Stimulated activated CD8-positive, alpha-beta memory T cell treated with anti-CD3 and anti-CD28 coated beads, Interleukin-15, amount 100 ng/mL, for 1 hour (primary cell): ENCODE results near the gene TMEM179.
"Not testable (repeated sequence)": the region's sequence is repeated elsewhere in the genome, so short reads cannot be mapped to it uniquely, and the experiment has no call there.

ENCODE experiments used
- DNase-seq: peaks from one replicate; pipeline ENCODE4 v3.0.0-alpha.2; 2020; ENCODE audit warnings: low read depth

Gene TMEM179

DNA sequence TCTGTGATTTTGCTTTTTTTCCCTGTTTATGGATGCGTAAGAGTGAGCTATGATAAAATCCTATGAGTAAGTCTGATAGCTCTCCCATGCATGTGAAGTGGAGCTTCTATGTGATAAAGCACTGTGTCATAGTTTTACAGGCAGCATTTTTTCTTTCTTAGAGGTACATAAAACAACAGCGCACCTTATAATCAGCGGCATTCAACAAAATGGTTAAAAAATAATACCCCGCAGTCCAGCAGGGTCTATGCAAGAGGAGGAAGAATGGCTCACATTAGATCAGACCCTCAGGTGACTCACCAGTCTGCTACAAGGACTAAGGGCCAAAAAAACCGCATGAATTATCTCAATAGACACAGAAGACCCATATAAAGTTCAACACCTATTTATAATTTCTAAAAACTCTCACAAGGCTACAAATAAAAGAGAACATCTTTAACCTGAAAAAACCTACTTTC lies 33.0 kb upstream of the TMEM179 start:
- no peak for DNase-seq

DNA sequence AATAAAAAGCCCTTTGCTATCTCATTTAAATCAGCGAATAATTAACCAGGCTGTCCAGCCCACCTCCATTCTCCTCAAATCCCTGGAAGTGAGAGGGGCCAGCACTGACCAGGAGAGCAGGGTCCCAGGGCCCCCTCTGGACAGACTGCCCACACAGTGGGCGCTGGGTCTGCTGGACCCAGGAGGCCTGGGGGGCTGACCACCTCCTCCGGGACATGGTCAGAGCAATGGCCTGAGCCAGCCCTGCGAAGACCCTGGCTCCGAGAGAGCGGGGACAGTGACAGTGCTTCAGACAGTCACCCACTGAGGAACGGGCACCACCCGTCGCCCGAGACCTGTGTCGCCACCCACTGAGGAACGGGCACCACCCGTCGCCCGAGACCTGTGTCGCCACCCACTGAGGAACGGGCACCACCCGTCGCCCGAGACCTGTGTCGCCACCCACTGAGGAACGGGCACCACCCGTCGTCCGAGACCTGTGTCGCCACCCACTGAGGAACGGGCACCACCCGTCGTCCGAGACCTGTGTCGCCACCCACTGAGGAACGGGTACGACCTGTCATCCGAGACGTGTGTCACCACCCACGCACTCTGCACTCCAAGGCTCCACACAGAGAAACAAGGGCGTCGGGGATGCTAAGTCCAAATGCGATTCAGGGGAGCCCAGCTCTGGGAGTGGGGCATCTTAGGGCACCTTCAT lies 32.4 kb upstream of the TMEM179 start:
- DNase-seq, result not testable (repeated sequence)

DNA sequence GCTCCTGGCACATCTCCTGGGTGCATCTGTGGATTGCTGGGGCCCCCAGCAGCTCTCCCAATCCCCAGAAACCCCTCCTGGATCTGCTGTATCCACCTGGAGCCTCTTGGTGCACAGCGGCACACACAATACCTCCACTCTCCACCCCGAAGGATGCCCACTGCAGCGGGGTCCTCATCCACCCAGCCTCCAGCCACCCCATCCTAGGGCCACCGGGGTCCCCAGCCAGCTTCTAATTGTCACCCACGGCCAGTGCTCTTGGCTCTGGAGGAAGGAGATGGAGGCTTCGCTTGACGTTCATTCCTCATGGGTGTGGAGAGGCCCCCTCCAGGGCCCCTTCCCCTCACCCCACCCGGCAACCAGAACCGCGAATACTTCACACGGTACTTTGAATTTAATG lies 31.6 kb upstream of the TMEM179 start:
- DNase-seq, result no peak

DNA sequence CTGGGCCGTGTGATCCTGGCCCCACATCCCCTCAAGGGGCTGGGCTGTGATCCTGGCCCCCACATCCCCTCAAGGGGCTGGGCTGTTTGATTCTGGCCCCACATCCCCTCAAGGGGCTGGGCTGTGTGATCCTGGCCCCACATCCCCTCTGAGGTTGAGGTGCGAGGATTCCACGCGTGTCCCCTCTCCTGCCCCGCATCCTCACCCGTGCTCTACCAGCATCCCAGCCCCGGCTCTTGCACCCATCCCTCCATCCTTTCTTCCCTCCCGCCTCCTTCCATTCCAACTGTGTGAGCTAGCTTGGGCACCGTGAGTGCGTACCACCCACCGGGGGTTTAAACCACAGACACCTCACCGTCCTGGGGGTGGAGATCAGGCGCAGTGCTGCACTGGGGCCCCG lies 31.1 kb upstream of the TMEM179 start:
- no peak for DNase-seq

DNA sequence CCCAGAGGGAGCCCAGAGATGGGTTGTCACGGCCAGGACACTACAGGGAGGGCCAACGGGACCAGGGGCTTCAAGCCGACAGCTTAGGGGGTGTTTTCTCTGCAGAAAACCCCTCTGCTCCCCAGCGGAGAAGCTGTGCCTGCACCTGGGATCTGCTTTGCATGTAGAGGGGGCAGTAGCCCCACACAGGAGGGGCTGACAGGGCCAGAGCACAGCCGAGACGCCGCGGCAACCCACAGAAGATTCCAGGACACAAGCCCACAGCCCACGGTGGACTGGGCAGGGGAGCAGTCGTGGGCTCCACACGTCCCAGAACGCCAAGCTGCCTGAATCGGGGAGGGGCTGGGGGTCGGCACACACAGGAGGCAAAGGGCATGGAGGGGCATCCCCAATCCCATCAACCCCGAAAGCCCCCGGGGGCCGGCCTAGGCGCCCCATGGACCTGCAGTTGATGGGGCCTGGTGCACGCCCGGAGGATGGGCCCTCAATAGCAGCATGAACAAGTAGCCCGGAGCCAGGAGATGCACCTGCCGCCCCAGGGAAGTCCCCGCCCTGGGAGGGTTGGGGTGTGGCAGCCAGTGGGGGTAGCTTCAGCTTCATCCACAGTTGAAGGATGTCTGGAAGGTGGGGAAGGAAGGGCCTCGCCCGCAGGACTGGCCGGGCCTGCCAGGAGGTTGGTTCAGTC lies 30.5 kb upstream of the TMEM179 start:
- no peak for DNase-seq

DNA sequence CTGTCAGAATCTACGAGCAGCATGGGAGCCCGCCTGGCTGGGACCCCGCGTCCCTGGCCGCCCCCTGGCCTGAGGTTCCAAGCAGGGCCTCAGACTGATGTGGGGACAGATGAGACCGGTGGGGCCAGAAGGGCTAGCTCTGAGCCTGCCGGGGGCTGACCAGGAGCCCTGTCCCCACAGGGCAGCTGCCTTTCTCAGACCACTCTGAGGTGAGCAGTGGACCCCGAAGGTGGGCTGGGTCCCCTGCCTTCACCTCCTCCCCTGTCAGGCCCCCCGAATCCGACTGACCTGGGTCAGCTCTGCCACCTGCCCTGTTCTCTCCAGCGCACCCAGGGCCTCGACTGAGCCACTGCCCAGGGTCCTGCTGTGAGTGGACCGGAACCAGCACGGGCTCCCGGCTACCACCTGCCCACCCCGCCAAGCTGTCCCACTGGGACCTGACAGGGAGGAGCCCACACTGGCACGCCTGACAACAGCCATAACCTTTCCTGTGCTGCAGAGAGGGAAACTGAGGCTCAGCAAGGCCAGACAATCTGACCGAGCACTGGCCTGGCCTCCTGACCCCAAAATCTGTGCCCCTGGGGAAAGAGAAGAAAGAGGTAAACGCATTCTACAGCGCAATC lies 29.7 kb upstream of the TMEM179 start:
- DNase-seq, result no peak

DNA sequence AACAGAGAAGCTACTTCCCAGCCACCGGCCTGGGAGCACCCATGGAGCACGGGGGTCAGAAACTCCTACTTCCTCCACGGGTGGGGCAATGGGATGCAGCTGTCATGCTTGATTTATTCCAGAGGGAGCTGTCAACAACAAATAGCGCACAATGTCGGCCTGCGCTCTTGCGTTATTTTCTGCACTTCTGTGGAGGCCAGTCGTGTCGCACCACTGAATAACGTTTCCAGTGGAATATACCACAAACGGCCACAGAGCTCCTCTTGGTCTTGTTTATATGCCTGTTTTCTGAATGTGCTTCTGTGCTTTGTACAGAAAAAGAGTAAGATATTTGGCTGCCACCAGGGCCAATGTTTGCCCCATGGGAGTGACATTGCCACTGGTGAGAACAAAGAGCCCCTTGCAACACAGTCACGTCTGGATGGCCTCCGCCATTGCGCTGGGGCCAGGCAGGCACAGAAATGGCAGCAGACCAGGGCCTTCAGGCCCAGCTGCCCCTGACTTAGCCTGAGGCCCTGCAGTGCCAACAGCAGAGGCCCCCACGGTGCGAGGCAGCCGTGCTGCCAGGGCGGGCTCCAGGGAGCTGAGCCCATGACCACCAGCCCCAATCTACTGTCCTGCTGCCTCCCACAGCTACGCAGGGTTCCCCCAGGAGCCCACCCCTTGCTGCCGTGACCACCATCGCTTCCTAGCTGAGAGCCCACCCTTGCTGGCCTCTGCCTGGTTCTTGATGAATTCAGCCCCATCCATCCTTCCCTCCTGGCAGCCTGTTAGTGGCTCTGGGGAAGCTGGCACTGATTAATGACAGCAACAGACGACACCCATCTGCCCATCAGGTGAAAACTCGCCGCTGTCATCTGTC lies 28.9 kb upstream of the TMEM179 start:
- DNase-seq, result no peak

DNA sequence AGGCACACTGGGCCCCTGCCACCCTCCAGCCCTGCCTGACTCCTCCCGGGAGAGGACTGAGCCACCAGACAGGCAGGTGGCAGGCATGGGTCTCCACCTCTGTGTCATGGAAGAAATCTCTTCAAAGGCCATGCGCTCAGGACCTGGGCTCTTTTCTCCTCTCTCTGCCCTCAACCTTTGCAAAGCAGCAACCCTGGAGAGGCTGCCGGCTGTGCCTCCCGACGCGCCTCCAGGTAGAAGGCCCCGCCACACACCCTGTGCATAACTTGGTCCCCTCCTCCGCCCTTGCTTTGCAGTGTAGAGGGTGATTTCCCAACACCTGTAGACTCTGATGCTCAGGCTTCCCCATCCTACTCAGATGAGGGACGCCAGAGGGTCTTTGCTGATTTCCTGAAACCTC lies 28.2 kb upstream of the TMEM179 start:
- no peak for DNase-seq

DNA sequence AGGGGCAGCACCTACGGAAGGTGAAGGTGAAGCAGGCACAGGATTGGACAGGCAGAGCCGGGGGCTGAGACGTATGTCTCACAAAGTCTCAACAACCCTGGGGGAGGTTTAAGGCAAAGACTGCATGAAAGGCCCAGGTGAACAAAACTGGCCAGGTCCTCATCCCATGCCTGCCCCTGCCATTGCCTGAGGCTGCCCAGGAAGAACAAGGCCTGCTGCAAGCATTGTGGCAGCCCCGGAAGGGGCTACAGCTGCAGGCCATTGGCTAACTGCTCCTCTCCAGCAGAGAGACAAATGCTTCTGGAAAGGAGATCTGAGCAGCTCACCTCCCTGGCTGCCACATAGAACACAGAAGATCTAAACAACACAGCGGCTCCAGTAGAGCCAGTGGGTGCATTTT lies 20.4 kb upstream of the TMEM179 start:
- DNase-seq, result no peak

DNA sequence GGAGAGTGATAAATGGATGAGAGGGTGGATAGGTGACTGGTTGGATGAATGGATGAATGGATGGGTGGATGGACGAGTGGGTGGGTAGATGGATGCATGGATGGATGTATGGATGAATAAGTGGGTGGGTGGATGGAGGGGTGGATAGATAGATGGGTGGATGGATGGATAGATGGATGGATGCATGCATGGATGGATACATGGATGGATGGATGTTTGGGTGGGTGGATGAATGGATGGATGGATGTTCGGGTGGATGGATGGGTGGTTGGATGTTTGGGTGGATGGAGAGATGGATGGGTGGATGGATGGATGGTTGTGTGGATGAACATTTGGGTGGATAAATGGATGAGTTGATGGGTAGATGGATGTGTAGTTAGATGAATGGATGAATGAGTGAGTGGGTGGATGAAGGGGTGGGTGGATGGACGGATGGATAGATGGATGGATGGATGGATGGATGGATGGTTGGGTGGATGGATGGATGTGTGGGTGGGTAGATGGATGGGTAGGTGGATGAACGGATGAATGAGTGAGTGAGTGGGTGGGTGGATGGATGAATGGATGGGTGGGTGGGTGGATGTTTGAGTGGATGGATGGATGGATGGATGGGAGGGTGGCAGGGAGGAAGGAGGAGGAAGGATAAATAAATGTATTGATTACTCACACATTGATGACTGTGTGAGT lies 9.7 kb upstream of the TMEM179 start:
- no peak for DNase-seq

DNA sequence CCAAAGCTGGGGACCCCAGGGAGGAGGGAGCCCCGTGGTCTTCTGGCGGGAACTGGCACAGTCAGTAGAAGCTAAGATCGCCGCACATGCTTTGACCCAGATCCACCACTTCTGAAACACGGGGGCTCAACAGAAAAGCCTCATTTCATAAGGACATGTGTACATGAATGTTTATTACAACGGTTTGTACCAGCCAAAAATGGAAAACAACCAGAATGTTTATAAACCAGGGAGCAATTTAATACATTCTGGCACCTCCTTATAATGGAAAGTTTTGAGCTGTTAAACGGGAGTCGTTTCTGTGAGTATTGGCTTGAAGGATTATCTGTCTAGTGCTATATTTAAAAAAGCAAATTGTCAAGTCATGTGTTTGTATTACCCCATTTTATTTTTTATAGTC lies 7.3 kb upstream of the TMEM179 start:
- no peak for DNase-seq

DNA sequence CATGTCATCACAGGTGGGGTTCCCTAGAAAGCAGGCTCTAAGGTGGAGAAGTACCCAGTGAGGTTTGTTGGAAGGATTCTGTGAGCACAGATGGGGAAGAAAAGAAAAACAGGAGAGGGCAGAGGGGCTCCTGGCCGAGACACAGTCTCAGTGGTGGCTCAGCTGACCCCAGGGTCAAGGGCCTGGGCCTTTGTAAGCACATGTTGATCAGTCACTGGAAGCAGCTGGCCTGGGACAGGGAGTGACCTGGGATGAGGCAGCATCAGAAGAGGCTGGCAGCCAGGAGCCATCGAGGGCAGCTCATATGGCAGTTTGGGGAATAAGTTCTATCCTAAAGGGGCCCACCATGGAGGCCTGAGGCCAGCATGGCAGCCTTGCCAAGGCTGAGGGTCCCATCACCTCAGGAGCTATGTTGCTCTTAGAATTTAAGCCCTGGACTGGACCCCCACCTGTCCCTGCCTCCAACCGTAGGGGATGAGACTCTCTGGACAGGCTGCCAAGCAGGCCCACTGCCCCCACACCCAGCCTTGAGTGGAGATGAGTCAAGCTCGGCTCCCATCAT lies 6.3 kb upstream of the TMEM179 start:
- DNase-seq, result no peak

DNA sequence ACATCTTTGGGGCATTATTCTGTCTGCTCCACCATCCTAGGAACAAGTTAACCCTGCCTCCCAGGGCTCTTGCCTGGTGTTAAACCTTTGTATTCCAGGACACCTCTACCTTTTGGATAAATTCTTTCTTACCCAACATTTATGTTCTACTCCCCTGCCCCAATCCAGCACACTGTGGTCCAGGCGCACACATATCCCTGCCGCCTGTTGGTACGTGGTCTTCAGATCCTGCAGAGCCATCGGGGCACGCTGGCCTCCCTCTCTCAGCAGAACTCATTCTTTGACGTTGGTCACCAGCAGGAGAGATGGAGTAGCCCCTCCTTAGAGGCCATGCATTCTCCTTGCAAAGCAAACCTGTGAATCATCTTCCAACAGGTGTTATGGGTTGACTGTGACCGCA lies 5.1 kb upstream of the TMEM179 start:
- DNase-seq, result no peak

DNA sequence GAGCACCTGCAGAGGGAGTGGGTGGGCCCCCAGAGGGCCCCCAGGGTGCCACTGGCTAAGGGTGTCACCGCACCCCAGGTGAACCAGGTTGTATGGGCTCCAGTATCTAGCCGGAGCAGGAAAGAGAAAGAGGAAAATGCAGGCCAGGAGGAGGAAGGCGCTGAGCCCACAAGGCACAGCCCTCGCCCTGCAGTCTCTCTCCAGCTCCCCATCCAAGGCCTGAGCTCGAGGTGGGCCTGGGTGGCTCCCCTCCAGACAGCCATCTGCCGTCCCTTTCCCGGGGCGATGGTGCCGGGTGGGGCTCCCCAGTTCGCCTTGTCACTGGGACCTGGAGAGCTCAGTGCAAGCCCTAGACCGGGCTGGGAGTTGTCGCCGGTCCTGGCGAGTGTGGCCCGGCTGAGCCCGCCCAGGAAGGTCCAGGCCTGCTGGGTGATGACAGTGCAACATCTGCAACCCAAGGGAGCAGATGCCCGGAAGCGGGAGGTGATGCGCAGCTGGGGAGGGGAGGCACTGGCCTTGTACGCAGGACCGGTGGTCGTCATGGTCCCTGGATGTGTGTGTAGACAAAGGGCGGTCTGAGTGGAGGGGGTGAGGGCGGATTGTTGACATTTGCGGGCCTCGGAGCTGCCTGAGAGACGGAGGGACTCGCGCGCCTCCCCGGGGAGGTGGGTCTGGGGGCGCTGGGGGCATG lies 716 bp downstream of the TMEM179 start:
- no peak for DNase-seq

DNA sequence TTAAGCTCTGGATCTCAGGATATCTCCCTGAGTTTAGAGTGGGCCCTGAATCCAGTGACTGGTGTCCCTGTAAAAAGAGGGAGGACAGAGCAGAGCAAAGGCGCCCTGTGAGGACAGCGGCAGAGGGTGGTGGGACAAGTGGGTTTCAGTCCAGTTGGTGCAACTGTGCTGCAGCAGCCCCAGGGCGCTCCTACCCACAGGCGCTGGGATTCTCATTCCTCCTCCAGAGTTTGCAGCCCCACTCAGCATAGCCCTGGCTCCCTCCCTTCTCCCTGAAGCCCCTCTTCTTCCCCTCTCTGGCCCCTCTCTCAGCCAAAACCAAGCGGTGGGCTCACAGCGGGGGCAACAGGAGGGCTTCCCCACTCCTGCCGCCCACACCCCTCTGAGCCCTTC lies 1.6 kb downstream of the TMEM179 start:
- no peak for DNase-seq

DNA sequence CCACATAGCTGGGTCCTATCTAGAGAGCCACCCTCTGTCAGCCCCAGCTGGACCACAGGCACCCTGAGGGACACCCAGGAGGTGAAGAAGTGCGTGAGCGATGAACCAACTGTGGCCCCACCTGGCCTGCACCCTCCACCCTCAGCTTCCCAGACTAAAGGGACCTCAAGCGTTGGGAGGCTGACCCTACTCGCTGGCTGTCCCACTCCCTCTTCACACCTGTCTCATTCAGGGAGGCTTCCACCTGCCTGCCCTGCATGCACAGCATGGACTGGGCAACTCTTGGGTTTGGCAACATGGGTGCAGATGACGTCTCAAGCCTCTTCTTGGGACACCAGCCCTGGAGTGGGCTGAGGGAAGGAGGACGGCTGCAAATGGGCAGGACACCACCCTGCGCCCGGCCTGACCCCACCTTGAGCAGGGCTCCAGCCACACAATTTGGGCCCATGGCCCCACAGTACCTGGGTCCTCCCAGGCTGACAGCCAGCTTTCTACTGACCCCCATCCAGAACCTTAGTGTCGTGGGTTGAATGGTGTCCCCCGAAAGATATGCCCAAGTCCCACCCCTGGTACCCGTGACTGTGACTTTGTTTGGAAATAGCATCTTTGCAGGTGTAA lies 2.1 kb downstream of the TMEM179 start:
- no peak for DNase-seq

DNA sequence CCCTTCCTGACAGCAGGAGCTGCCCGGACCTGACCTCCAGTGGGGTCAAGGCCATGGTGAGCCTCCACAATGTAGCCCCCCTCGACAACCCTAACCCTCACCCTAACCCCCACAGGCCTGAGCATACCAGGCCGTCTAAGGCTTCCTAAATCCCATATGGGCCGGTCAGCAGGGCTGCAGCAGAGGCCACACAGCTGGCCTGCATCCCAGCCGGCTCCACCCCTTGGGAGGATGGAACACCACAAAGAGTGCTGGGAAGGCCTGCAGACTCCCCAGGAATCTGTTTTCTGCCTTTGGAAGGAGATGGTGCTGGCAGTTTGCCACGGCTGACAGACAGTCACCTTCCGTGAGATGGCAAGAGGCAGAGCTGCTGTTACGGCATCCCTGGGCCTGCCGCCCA lies 2.8 kb downstream of the TMEM179 start:
- DNase-seq, result no peak

DNA sequence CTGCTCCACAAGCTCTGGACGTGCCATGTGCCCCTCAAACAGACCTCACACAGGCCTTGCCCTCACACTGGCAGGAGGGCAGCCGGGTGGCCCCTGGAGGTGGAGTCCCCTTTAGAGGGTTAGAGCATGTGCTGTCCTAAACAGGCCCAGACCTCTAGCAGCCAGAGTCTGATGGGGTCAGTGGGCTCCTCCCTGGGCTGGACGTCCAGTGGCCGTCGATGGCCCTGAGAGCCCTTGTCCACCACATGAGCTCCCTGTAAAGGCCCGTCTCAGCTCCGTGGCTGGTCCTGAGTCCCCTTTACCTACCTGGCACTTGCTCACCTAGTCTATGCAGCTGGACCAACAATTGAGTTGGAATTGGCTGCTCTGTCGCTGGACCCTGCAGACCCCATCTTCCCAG lies 3.8 kb downstream of the TMEM179 start:
- no peak for DNase-seq

DNA sequence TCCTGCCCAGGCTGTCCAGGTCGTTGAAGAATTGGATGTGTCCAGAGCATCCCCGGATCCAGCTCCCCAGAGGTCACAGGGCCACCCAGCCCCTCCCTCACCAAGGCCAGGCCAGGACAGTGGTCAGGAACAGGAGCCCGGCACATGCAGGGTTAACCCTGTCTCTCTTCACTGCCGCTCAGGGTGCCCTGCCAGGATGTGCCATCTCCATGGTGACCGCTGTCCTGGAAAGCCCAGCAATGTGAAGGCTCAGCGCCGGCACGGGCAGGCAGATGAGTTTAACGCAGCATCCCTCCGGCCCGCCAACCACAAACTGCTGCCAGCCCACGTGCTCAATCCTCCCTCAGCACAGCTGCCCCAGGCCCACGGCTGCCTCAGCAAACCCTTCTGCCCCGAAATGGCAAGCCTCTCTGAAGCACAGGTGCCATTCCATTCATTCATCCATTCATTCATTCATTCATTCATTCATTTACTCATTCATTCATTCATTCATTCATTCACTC lies 4.4 kb downstream of the TMEM179 start:
- no peak for DNase-seq

DNA sequence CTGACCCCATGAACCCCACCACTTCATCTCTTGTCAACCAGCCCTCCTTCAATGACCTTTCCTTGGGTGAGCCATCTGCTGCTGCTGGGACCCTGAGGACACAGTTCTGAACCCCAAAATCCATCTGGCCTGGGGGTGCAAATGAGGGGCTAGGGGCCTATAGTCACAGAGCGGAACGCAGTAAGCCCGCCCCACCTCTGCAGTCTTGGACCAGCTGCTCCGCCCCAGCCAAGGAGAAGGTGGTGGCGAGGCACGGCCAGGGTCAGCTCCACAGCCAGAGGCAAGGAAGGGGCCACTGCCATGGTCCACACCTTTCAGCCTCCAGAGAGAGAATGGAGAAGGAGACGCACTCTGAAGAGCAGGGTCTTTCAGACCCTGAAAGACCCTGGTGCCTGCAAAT lies 5.1 kb downstream of the TMEM179 start:
- no peak for DNase-seq
